GM18508 (cell line): Measurements from ENCODE around the gene BRMS1.
A peak's percentile ranks its signal among the peaks of the same experiment; 100 is the strongest.
"Not testable (repeated sequence)": the region's sequence is repeated elsewhere in the genome, so short reads cannot be mapped to it uniquely, and the experiment has no call there.

Experiments
- ATAC-seq: cut with Tn5 transposase; IDR thresholded peaks from one replicate; pipeline ENCODE4 v1.9.1; 2021; ENCODE audit warnings: moderate number of reproducible peaks; ENCODE audit not compliant: insufficient read depth, unreplicated experiment

The BRMS1 gene

DNA sequence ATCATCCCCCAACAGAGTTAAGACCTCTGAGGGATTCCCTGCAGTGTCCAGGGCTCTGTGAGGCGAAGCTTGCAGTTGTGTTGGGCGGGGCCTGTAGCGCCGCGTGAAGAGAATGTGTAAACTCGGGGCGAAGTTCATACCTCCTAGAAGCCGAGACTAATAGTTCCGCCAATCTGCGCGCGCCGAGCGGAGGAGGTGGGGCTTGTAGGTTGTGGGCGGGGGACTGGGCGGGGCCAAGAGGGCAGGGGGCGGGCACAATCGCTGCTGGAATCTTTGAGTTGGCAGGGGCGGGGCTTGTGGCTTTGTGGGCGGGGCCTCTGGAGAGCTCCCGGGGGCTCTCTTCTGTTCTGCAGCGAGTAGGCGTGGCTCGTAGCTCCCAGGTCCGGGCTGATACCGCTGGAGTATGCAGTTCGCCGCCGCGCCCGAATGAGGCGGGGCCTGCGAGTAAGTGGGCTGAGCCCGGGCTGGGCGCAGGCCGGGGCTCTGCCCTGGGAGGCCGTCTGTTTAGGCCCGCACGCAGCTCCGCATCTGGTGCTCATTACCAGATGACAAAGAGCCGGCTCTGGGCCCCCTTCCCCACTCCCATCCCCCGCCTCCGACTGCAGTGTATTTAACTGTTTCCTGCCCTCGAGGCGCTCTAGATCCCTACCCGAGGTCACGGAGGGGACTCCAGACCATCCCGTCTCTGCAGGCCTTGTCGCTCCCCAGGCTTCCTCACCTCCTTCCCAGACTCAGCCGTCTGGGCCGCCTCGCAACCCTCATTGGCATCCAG lies 32.2 kb downstream of the BRMS1 start:
- peak; percentile 23 for ATAC-seq

DNA sequence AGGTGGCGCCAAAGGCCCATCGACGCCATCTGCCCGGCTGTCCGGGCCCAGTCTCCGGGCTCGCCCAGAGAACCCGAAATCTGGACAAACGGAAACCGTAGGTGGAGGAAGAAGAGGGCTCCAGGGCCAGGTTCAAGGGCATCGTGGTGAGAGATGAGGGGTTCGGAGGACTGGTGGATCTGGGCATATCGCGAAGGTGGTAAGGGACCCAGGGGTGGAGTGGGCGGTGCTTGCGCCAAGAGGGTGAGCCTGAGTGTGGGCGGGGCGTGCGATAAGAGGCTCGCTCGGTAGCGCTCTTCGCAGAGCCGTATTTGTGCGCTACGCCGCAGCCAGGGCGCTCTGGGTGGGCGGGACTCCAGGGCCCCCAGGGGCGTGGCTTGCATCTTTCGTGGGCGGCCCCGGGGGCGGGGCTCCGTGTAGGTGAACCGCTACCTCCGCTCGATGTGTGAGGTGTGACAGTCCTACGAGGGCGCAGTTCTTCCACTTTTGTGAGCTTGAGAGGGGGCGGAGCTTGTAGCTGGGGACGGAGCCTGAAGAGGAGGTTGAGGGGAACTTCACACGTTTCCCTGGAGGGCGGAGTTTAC lies 32.8 kb downstream of the BRMS1 start:
- ATAC-seq: peak; percentile 41

DNA sequence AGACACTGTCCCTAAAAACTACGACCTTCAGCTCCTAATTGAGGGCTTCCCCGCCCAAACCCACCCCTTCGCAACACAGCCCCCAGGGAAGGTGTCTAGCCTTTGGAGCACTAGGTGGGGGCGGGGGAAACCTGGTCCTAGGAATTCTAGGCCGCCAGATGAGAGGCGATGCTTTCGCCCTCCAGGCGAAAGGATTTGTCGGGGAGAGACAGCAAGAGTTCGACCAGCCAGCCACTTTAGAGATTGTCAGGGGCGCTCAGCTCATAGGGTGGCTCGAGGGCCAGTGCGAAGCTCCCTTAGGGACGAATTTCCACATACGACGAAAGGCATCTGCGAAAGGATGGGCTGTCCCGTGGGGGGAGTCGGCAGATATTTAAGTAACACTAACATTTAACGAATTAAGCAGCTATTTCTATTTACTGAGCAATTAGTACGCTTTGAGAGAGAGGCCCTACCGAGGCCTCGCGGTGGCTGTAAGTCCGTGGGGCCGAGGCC lies 33.4 kb downstream of the BRMS1 start:
- no peak for ATAC-seq

DNA sequence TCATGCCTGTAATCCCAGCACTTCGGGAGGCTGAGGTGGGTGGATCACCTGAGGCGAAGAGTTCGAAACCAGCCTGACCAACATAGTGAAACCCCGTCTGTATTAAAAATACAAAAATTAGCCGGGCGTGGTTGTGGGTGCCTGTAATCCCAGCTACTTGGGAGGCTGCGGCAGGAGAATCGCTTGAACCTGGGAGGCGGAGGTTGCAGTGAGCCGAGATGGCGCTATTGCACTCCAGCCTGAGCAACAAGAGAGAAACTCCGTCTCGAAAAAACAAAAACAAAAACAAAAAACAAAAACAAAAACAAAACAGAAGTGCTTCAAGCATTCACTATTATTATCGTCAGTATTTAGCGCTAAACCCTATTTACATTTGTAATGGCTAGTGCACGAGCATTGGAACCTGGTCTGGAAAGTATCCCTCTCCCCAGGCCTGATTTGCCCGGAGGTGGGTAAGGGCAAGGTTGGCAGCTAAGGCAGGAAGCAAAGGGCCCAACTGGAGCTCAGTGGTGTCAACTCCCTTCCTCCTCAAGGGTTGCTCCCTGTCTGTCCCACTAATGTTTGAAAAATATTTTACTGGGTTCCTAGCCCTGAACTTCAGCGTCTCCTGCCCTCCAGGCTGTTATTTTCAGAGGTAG lies 34.0 kb downstream of the BRMS1 start:
- not testable (repeated sequence) for ATAC-seq

GRCh38 chr11:66310324-66310723 lies 34.6 kb downstream of the BRMS1 start:
- no peak for ATAC-seq

DNA sequence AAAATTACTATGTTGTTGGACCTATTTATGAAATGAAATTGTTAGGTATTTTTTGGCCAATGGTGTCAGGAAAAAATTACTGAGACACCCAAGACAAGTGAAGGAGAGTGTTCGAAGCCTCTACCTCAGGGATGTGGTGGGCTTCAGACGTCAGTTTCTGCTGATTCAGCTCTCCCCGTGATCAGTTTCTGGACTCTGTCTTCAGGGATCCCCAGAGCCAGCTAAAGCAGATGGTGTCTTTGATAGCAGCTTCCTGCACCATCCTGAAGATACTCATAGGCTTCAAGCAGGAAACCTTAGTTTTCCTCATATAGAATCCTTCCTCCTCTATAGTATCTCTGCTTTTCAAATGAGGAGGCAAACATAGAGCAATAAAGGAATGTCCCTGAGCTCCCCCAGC lies 35.4 kb downstream of the BRMS1 start:
- no peak for ATAC-seq

DNA sequence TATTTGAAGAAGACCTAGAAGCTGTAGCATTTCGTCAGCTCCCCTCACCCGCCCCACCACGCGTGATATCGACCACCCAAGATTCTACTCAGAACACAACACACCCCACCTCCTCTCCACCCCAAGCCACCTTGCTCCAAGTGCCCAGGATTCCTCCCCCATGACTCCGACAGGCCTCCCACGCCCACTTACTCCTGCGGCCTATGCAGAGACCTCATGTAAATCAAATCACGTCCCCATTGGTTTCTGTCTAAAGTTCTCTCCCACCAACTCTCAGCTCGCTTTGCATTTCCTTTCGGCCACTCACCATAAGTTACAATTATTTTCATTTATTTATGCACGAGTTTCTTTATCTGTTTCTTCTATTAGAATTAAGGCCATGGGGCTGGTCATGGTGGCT lies 42.2 kb downstream of the BRMS1 start:
- ATAC-seq: no peak

DNA sequence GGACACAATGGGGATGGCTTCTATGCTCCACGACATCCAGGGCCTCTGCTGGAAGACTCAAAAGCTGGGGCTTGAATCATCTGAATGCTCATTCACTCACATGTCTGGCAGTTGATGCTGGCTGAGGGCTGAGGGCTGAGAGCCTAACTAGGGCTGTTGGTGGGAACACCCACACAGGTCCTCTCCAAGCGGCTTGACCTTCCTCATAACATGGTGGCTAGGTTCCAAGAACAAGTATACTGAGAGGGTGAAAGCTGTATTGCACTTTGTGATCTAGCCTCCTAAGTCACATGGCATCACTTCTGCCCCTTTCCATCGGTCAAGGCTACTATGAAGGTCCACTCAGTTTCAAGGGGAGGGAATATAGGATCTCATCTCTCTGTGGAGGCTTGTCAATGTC lies 45.7 kb downstream of the BRMS1 start:
- ATAC-seq: no peak

GRCh38 chr11:66297610-66298009 lies 47.3 kb downstream of the BRMS1 start:
- no peak for ATAC-seq

GRCh38 chr11:66294626-66295620 lies 50.0 kb downstream of the BRMS1 start:
- ATAC-seq: no peak

DNA sequence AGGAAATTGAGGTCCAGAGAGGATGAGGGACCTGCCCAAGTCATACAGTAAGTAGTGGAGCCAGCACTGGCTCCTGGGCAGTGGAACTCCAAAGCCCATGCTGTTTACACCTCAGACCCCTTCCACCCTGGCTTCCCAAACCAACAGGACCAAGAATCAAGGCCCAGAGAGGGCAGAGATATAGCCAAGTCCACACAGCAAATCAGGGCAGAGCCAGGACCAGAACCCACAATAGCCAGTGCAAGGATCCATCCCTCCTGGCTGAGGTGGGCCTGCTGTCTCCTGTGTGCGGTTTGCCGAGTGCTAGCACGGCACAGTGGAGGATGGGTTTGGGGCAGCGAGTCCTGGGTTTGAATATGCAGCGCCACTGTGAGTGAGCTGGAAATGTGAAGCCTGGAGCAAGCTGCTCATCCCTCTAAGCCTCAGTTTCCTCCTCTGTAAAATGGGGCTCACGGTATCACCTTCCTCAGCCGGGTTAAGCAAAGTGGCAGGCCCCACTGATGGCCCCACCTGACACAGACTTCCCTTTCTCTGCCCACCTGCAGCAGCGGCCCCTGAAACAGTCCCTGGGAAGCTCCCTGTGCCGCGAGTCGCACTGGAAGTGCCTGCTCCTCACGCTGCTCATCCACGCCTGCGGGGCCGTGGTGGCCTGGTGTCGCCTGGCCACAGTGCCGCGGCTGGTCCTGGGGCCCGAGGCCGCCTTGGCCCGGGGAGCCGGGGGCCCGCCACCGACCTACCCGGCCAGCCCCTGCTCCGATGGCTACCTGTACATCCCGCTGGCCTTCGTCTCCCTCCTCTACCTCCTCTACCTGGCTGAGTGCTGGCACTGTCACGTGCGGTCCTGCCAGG lies 50.9 kb downstream of the BRMS1 start:
- no peak for ATAC-seq

GRCh38 chr11:66293352-66293751 lies 51.6 kb downstream of the BRMS1 start:
- no peak for ATAC-seq

DNA sequence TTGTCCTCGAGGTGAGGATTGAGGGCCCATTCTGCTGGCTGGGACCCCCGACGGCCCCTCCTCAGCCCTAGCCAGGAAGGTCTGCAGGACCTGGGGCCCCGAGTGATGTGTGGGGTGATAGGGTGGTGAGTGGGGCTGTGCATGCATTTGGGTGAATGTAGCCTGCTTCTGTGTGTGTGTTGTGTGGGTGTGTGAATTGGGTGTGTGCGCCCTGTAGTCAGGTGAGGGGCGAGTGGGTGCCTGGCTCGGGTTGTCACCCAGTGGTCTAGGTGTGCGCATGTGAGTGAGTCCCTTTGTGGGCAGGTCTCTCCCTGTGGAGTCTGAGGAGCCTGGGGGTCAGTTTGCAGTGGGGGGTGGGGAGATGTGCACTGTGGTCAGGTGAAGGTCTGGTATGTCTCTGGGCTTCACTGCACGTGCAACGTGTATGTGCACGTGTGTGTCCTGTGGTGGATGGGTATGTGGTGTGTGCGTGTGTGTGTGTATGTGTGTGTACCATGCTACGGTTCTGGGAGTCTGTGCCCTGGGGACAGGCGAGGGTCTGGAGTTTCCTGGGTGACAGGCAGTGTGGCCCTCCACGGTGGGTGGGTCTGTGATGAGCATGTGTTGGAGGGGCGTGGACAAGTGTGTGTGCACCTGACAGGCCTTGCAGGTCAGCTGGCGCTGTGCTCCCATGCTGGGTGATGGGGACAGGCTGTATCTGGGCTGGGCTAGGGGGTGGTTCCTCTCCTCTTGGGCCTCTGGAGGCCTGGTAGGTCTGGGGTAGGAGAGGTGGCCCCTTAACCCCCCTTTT lies 52.2 kb downstream of the BRMS1 start:
- ATAC-seq: no peak

DNA sequence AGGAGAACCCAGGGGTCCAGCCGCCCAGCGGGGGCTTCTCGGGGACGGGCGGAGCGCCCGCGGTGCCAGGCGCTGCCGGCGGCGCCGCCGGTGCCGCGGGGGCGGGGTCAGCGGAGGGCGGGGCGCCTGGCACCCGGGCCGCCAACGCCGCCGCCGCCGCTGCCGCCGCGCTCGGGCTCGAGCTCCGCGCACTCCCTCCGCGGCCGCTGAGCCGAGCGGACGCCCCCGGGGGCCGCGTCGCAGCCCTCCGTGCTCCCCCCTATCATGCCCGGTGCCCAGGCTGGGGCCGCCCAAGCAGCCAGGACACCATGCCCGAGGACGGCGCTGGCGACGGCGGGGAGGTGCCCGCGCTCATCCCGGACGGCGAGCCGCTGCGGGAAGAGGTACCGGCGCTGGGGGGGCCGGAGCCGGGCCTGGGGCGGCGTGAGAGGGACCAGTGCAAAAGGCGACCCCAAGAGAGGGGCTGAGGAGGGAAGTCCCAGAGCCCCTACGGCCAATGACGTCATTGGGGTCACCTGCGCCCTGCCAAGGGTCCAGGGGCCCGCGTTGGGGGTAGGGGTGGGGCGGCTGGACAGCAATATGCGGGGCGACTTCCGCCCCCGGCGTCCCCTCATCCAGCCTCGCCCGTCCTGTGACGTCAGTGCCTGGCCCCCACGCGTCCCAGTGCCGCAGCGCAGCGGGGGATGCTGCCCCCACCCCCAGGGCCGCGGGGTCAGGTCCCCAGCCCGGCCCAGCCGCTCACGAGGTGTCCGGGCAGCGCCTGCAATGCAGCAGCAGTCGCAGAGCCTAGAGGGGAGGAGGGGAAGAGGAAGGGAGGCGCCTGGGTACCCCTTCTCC lies 53.0 kb downstream of the BRMS1 start, which contains the start of gene TMEM151A:
Gene TMEM151A (plus strand): TSS at position 189 of the 837 bp plus-strand sequence. CDS start 120 bp downstream, at position 309.
- ATAC-seq: no peak

- no peak for ATAC-seq
These were observed 53.6 kb downstream of the BRMS1 start for GRCh38 chr11:66291303-66291705.

- ATAC-seq: no peak
These were observed 54.6 kb downstream of the BRMS1 start for GRCh38 chr11:66290330-66290621.

DNA sequence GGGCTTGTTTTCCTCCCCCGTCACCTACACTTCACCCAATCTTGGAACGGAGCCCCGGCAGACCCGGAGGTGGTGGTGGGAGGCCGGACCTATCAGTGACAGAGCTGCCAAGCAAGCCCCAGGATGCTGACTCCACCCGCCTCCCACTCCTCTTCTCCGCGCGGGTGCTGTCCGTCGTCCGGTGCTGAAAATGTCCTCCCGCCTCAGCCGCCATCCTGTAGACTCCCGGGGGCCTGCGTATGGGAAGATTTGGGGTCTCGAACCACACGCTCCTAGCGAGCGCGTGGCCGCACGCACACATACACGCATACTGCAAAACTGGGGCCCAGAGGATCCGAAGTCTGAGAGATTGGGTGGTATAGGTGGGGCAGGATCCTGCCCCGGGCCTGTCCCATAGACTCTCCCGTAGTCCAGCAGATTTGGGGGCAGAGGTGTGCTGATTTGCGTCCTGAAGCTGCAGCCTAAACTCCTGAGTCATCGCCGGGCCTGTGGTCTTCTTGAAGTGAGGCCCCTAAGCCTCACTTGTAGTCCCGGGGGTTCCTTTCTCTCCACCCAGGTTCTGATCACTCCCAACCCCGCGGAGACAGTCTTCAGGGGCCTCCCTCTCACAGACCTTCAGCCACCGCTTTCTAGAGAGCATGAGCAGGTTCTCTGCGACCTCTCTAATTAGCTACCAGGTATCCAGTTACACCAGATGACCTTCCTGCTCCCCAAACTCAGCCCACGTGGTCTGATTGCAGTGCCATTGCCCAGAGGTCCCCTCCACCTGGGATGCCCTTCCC lies 55.2 kb downstream of the BRMS1 start:
- peak; percentile 11 for ATAC-seq
